Lower lobe of right lung (tissue), 2 donors: ENCODE measurements around the gene MPPE1. TPM values are rescaled to one million over a fixed set of nuclear protein-coding genes. Genes with fewer than 3 reads are reported as not detected.
"Not testable (repeated sequence)": the region's sequence is repeated elsewhere in the genome, so short reads cannot be mapped to it uniquely, and the experiment has no call there.

ENCODE experiments used
- ATAC-seq, 2 donors: fragments of 200-7000 bp; cut with Tn5 transposase; one replicate each; pipeline ENCODE4 v1.9.1; 2020 to 2022; ENCODE audit warnings: mild to moderate bottlenecking in 2 of 2, moderate library complexity in 2 of 2
- DNase-seq: peaks from one replicate; pipeline ENCODE4 v3.0.0-alpha.2; 2020
- H3K27ac ChIP-seq: fragments of 200-600 bp; one replicate; pipeline ENCODE4 v1.8.0; 2022
- H3K27me3 ChIP-seq: fragments of 200-600 bp; one replicate; pipeline ENCODE4 v1.8.0; 2022; ENCODE audit warnings: low read depth
- H3K36me3 ChIP-seq: fragments of 200-600 bp; one replicate; pipeline ENCODE4 v1.8.0; 2022; ENCODE audit warnings: mild to moderate bottlenecking
- H3K4me1 ChIP-seq: fragments of 200-600 bp; one replicate; pipeline ENCODE4 v1.8.0; 2022
- H3K4me3 ChIP-seq: fragments of 200-600 bp; one replicate; pipeline ENCODE4 v1.8.0; 2022; ENCODE audit warnings: mild to moderate bottlenecking
- H3K9me3 ChIP-seq: fragments of 200-600 bp; one replicate; pipeline ENCODE4 v1.8.0; 2022
- CTCF ChIP-seq: fragments of 200-600 bp; IDR thresholded peaks from one replicate; pipeline ENCODE4 v1.8.0; 2022; ENCODE audit warnings: antibody characterized with exemption, mild to moderate bottlenecking
- intact Hi-C: fragments of 100-400 bp; cut with DNase I; formaldehyde crosslinking; loops from one replicate; pipeline ENCODE4 v1.11.0; 2022
- total RNA-seq: library from RNA; stranded (reverse); fragmentation: NEBNext Ultra II Directional; extraction: Animal tissue kit (Norgen Biotek cat#: 25700); gene quantifications from one replicate; pipeline ENCODE4 v1.2.1, GENCODE V29; 2021
- donor health status: DM: no; HTN: yes; CAD: no; lungs with severe emphysema.

MPPE1 gene
- total RNA-seq, 1 donor from 2014 or later: 62.1 TPM

- no peak for DNase-seq
- H3K4me3 ChIP-seq: no peak overlapping the region
- no peak overlapping the region for H3K27ac ChIP-seq
- TF ChIP-seq CTCF: no peak
- intact Hi-C loops: no loop called here
- ATAC-seq: no peak
- no peaks in the 10 kb centered on the region for H3K4me1 ChIP-seq
- H3K36me3 ChIP-seq: no peaks in the 10 kb centered on the region
- no peaks in the 10 kb centered on the region for H3K27me3 ChIP-seq
- H3K9me3 ChIP-seq: no peaks in the 10 kb centered on the region
Observed at GRCh38 chr18:11861583-11862288, 46.4 kb downstream of the MPPE1 start.

GRCh38 chr18:11860594-11861450 lies 47.3 kb downstream of the MPPE1 start:
- DNase-seq (no peak), ATAC-seq (peak; percentile 29 to 34)
- Histone ChIP-seq H3K4me3 (no peak overlapping the region), H3K9me3 (no peaks in the 10 kb centered on the region), H3K27ac (no peak overlapping the region), H3K36me3 (no peaks in the 10 kb centered on the region), H3K4me1 (peaks cover 4% of the 10 kb centered on the region), H3K27me3 (no peaks in the 10 kb centered on the region)
- TF ChIP-seq CTCF: no peak
- intact Hi-C loops: no loop called here

GRCh38 chr18:11859903-11860407 lies 48.2 kb downstream of the MPPE1 start:
- Histone ChIP-seq H3K9me3 (no peaks in the 10 kb centered on the region), H3K4me1 (peaks cover 6% of the 10 kb centered on the region), H3K27ac (no peak overlapping the region), H3K27me3 (no peaks in the 10 kb centered on the region), H3K36me3 (peaks cover 6% of the 10 kb centered on the region), H3K4me3 (no peak overlapping the region)
- intact Hi-C loops: no loop called here
- no peak for TF ChIP-seq CTCF
- ATAC-seq (no peak), DNase-seq (no peak)

- TF ChIP-seq CTCF: no peak
- DNase-seq: no peak
- Histone ChIP-seq H3K4me3 (no peak overlapping the region), H3K27ac (no peak overlapping the region), H3K9me3 (no peaks in the 10 kb centered on the region), H3K36me3 (peaks cover 11% of the 10 kb centered on the region), H3K27me3 (no peaks in the 10 kb centered on the region), H3K4me1 (peaks cover 11% of the 10 kb centered on the region)
- ATAC-seq: no peak
- intact Hi-C loops: no loop called here
Observed at GRCh38 chr18:11859282-11859830, 48.8 kb downstream of the MPPE1 start.

GRCh38 chr18:11857177-11857887 lies 50.8 kb downstream of the MPPE1 start:
- intact Hi-C loops: no loop called here
- Histone ChIP-seq H3K36me3 (peaks cover 21% of the 10 kb centered on the region), H3K4me1 (peaks cover 32% of the 10 kb centered on the region), H3K27ac (peak overlapping the region; percentile 54), H3K9me3 (no peaks in the 10 kb centered on the region), H3K4me3 (no peak overlapping the region), H3K27me3 (no peaks in the 10 kb centered on the region)
- ATAC-seq: peak; percentile 72
- TF ChIP-seq CTCF: no peak
- DNase-seq: no peak

GRCh38 chr18:11854554-11854953 lies 53.6 kb downstream of the MPPE1 start:
- H3K27me3 ChIP-seq, intact Hi-C loops, H3K4me3 ChIP-seq, H3K9me3 ChIP-seq, DNase-seq, ATAC-seq, H3K27ac ChIP-seq: not testable (repeated sequence)
- H3K4me1 ChIP-seq: peaks cover 40% of the 10 kb centered on the region
- H3K36me3 ChIP-seq: peaks cover 21% of the 10 kb centered on the region
